IPS DF 19.7 (cell line): ENCODE measurements around the gene MUC5AC.
"Not testable (repeated sequence)": the region's sequence is repeated elsewhere in the genome, so short reads cannot be mapped to it uniquely, and the experiment has no call there.

ENCODE experiments used
- DNase-seq: peaks from one replicate; pipeline ENCODE4 v3.0.0-alpha.2; 2013; ENCODE audit warnings: low read depth, low spot score

The MUC5AC gene

GRCh38 chr11:1207401-1208143, 49.8 kb downstream of the MUC5AC start:
- no peak for DNase-seq

- no peak for DNase-seq
These were observed 50.3 kb downstream of the MUC5AC start for GRCh38 chr11:1208144-1208393.

GRCh38 chr11:1208394-1209261, 50.9 kb downstream of the MUC5AC start:
- no peak for DNase-seq

GRCh38 chr11:1209371-1210057, 51.8 kb downstream of the MUC5AC start:
- no peak for DNase-seq

GRCh38 chr11:1211838-1212237, 54.1 kb downstream of the MUC5AC start:
- DNase-seq = no peak

GRCh38 chr11:1215826-1216225, 58.1 kb downstream of the MUC5AC start:
- DNase-seq = not testable (repeated sequence)

- DNase-seq = no peak
These were observed 59.4 kb downstream of the MUC5AC start for GRCh38 chr11:1217151-1217550.

GRCh38 chr11:1218256-1218787, 60.6 kb downstream of the MUC5AC start:
- no peak for DNase-seq

- DNase-seq = no peak
These were observed 61.2 kb downstream of the MUC5AC start for GRCh38 chr11:1218788-1219445.

- no peak for DNase-seq
These were observed 61.7 kb downstream of the MUC5AC start for GRCh38 chr11:1219446-1219833.

GRCh38 chr11:1219834-1220815, 62.4 kb downstream of the MUC5AC start:
- DNase-seq = no peak

- no peak for DNase-seq
These were observed 63.4 kb downstream of the MUC5AC start for GRCh38 chr11:1220941-1221721.

- DNase-seq = no peak
These were observed 64.1 kb downstream of the MUC5AC start for GRCh38 chr11:1221848-1222311.

GRCh38 chr11:1222491-1223345, 65.0 kb downstream of the MUC5AC start, which contains the start of gene MUC5B:
Gene MUC5B (plus strand): TSS chr11:1223066. CDS start chr11:1223124, 58 bp downstream.
- no peak for DNase-seq

- DNase-seq = no peak
These were observed 65.8 kb downstream of the MUC5AC start for GRCh38 chr11:1223346-1224110.

GRCh38 chr11:1224111-1224490, 66.3 kb downstream of the MUC5AC start:
- DNase-seq = no peak

GRCh38 chr11:1224491-1225385, 67.0 kb downstream of the MUC5AC start:
- no peak for DNase-seq
